Activated effector memory CD4-positive, alpha-beta T cell treated with anti-CD3 and anti-CD28 coated beads, Interleukin-2, amount 50 U/mL, for 16 hours (primary cell): ENCODE results near the gene RALGAPA2.
"Not testable (repeated sequence)": the region's sequence is repeated elsewhere in the genome, so short reads cannot be mapped to it uniquely, and the experiment has no call there.

Experiments used
- DNase-seq: peaks from one replicate; pipeline ENCODE4 v3.0.0-alpha.2; 2020

RALGAPA2 gene

DNA sequence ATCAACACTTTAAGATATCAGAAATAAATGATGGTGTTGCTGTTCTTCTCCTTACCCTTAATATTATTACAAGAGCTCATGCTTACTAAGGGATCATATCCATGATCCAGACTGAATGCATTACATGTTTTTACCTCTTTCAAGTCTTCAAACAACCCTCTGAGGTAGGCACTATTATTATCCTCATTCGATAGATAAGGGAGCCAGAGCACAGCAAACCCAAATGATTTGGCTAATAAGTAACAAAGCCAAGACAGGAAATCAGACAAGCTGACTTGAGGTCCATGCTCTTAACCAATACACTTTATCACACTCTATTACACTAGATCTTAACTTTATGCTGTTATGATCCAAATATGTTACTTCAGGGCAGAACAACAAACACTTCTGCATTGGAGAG lies 145.9 kb downstream of the RALGAPA2 start:
- no peak for DNase-seq

DNA sequence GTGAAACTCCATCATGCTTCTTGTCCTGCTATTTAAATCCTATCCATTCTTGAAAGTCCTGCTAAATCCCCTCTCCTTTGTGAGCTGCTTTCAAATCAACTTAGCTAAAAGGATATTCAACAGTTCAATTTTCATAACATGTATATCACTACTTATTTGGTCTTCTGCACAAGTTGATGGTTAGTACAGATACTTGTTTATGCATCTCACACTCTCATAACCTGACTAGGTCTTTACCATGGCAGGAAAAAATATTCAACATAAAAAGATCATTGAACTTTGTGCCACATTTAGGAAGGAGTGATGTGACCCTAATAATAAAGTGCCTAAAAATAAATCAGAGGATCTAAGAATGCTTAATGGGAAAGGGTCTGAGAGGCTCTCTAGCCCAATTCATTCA lies 148.2 kb downstream of the RALGAPA2 start:
- DNase-seq, result no peak

DNA sequence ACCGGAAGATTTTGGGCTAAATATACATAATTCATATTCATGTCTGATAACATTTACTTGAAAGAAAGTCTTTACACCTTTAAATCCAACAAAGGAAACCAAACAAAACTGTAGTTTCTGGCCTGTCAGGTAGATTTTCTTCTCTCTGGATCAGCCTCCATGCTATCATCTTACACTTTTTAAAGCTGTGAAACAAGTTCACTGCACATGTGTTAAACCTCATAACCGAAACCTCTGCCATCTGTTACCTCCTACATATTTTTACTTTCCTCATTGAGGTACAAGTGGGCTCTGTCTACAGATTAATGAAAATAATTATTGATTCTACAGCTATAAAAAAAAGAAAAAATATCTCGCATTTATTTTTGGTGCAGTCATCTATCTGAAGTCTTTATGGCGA lies 149.9 kb downstream of the RALGAPA2 start:
- no peak for DNase-seq

DNA sequence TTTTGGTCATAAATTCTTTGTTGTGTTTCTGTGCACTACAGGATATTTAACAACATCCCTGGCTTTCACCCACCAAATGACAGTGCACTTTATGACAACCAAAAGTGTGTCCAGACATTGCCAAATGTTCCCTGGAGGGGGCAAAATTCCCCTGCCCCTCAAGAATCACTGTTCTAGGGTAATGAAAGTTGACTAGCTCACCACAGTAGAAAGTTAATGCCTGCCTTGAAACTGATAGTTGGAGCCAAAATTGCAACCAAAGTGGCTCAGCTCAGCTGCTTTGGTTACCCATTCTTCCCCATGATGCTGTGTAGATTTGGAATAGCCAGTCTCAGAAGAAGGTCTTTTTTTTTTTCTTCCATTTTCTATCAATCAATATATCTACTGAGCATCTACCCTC lies 150.6 kb downstream of the RALGAPA2 start:
- no peak for DNase-seq

DNA sequence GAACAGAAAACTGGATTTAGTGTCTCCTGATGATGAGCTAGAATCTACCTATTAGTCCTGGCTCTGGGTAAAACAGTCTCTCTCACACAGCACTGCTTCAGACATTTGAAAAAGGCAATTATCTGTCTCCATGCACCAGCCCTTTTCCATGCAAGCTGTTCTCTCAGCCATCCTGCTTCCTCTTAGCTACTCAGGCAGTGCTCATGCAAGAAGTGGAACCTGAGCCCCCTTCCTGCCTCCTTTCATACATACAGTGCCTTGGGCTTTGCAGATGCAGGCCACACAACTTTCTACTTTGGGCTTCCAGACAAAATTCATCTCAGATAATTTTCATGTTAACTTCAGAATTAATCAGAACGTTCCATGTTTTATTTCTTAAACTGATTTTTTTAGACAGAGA lies 151.3 kb downstream of the RALGAPA2 start:
- no peak for DNase-seq

DNA sequence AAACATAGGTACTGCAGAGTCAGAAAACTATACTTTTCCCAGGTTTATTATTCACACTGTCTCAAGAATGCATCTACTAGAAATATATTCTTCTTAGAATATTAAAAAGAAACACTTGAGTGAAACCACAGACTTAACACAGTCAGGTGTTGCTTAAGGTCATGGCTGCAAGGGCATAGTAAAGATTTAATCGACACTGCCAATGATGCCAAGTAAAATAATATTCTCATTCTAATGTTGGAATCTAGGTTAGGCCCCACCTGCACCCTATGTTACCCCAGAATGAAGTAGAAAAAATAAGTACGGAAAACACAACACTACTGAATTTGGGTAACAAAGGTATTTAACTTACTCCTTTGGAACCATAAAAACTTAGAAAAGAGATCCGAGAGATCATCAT lies 155.0 kb downstream of the RALGAPA2 start:
- no peak for DNase-seq

DNA sequence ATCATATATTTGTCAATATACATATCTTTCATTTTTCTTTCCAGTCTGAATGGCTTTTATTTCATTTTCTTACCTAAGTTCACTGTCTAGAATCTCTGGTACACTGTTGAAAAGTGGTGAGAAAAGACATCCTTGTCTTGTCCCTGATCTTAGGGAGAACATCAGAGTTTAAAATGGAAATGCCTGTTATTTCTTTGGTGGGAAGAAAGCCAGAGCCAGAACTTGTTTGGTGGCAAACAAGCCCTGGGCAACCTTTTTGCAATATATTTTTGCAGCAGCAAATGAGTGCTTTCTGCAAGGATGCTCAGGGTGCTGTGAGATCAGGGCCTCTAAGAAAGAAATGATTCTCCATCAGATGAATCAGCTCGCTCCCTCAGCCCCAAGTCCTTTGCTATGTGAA lies 156.6 kb downstream of the RALGAPA2 start:
- no peak for DNase-seq

DNA sequence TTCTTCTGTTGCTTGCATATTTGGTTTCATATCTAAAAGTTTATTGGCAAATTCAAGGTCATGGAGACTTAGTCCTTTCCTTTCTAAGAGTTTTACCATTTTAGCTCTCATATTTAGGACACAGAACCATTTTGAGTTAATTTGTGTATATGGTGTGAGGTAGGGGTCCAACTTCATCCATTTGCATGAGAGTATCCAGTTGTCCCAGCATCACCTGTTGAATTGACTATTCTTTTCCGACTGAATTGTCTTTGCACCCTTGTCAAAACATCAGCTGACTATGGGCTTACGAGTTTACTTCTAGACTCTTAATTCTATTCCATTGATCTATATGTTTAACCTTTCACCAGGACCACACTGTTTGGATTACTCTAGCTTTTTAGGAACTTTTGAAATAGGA lies 157.5 kb downstream of the RALGAPA2 start:
- no peak for DNase-seq

DNA sequence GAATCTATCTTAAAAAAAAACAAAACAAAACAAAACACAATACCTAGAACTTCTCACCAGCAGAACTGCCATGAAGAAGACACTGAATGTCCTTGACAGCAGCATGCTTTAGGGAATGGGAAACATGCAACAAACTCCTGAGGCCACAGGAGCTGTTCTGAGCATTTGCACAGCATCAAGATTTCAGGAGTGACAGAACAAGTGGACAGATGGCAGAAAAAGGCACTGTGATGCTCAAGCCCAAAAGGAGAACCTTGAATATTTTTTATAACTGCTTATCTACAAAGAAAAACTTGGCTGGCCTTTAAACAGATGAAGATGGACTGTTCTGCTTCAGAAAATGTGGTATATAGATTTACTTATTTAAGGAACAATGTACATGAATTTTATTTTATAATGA lies 158.9 kb downstream of the RALGAPA2 start:
- no peak for DNase-seq

DNA sequence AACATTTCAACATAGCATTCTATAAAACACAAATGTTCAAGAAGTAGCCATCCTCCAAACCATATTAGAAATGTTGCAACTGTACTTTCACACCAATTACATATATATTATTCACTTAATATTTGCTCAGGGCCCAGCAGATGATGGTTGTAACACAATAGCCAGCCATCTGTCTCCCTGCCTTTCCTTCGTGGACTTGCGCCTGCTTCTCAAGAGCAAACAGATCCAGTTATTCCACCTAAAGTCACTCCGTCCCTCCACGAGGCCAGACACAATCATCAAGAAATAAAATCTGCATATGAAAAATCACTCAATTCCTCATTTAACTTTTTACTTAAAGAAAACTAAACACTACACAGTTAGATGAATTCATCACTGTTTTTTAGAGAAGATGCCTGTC lies 160.4 kb downstream of the RALGAPA2 start:
- DNase-seq, result no peak

DNA sequence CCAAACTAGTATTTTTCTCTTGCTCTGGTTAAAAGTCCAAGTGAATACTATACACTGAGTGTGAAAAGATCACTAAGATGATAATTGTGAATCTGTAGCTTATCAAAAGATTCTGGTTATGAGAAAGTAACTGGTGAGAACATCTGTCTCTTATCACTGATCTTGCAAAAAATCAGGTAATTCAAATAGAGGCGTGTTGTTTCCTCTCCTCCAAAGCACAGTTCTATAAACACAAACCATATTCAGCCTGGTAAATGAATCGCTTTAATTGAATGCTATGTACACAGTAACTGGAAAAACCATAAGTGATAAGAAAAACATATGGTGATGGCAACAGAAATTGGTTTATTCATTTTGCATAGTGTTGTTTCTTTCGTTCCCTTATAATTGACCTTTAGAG lies 161.0 kb downstream of the RALGAPA2 start:
- DNase-seq, result no peak

DNA sequence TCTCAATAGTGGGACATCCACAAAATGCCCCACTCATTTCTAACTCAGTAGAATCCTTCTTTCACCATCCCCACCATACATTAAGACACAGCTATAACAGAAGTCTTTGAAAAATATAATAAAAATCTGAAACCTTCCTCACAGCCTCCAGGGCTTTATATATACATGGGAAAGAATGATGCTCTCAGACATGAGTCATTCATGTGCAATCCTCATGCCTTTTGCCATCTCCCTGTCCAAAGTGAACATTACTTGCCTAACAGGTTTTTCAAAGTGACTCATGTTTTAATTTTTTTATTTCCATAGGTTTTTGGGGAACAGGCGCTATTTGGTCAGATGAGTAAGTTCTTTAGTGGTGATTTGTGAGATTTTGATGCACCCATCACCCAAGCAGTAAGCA lies 162.7 kb downstream of the RALGAPA2 start:
- DNase-seq, result no peak

DNA sequence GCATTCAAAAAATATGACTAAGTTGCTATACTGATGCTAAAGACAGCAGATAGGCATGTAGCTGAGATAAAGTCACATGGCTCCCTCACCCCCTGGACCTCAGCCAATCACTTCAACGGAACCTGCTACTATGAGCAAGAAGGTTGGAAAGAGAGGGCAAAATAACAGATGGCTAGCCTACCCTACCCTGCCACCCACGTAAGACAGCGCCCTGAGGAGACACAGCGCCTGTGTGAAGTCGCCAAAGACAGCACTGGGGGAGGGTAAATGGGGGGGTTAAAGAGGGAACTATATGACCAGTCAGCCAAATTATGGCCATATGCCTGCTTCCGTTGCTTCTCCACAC lies 163.2 kb downstream of the RALGAPA2 start:
- no peak for DNase-seq

DNA sequence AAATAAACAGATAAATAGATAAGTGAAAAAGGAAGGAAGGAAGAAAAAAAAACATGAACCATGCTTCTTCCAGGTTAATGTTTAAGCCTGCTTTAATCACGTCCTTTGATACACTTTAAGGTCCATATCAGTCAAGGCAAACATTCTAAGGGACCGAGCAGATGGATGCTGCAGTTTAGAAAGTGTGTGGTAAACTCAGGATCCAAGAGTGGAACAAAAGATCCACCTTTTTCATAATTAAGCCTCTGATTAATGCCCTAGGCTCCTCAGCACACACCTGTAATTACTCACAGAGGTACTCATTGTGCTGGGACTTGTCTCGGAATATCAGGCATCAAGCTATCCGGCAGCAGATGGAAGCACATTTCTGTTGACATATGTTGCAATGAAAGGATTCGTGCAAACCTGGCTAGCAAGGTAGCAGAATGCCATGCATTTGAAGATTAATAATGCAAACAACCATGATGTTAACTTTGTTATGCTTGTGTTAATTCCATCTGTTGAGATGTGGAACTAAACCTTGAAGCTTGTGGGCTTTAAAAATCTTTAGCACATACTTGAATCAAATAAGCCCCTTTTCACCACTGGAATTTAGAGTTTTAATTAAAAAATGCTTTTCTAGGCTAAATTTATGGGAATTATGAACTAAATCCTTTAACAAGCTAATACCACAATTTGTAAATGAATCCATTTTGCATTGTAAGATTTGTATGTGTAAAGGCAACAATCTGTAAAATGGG lies 163.7 kb downstream of the RALGAPA2 start:
- DNase-seq, result no peak

DNA sequence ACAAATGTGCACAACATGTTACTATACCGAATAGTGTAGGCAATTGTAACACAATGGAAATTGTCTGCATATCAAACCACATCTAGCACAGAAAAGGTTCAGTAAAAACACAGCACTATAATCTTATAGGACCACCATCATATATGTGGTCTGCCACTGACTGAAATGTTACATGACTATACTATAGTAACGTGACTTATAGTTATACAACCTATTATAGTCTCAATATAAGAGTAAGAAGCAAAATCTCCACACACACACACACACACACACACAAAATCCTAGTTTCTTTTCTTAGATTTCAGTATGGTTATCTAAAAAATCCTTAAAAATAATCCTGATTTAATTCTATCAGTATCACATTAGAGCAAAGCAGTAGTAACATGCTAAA lies 164.6 kb downstream of the RALGAPA2 start:
- no peak for DNase-seq

DNA sequence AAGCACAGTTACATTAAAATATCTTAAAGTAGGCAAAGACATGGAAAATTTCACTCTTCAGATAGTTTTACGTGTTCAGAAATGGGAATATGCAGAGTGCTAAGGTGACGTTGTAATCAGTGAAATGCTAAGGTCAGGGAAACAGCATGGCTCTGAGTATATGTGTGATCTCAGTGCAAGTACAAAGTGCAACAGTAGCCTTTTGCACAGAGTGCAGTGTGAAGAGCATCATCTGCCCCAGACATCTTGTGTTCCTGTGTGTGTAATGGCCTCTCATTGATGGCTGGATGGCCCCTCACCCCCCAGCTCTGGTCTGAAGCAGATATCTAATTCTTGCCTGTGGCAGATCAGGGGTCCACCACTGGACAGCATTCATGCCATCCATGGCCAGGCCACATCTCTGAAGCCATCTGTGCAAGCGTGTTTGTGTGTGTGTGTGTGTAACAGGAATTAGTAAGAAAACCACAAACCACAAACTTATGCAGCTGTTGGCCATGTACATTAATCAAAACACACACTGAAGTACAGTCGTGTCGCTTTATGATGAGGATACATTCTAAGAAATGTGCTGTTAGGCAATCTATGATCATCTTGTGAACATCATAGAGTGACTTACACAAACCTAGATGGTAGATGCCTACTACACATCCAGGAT lies 165.1 kb downstream of the RALGAPA2 start:
- DNase-seq, result no peak

DNA sequence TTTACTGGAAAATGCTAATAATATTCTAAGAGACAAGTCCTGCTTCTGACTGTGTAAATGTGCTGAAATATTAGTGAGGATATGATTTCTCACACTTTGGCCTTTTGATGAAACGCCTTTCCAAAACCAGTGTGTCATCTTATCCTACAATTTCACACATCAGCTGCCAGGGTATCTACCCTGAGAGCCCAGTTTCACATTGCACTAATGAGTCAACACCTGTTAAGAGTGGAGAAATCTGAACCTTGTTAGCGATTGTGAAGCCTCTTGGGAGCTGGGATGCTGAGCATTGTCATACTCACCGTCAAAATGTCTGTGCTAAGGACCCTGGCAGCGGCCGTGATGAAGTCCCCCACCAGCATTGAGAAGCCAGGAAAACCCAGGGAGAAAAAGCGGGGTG lies 166.0 kb downstream of the RALGAPA2 start:
- no peak for DNase-seq

DNA sequence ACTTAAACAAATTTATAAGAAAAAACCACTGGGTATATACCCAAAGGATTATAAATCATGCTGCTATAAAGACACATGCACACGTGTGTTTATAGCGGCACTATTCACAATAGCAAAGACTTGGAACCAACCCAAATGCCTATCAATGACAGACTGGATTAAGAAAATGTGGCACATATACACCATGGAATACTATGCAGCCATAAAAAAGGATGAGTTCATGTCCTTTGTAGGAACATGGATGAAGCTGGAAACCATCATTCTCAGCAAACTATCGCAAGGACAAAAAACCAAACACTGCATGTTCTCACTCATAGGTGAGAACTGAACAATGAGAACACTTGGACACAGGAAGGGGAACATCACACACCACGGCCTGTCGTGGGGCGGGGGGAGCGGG lies 169.1 kb downstream of the RALGAPA2 start:
- not testable (repeated sequence) for DNase-seq

DNA sequence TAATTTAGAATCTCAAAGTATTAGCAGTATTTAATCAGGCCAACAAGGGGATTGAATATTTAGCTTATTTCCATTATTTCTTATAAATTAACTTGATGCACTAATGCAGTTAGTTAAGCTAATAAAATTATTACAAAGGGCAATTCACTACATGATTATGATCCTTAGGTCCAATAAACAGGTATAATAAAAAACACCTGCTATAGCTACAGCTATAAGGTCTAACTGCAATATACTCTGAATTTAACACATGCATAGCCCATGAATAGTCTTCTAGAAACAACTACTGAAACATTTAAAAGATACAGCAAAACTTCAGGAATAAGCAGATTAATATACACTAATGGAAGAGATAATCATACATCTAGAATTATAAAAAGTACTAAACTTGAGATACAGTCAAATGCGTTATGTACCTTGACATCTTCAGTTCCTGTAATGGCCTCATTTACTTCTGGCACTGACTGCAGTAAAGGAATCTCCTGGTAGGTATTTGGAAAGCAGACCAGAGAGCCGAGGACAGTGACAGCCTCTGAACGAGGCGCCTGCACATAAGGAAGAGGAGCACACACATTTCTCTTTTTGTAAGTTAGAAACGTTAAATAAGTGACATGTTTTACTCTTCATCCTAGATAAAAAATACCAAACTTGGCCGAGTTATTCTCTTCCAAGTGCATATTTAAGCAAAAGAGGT lies 176.1 kb downstream of the RALGAPA2 start:
- DNase-seq, result no peak

DNA sequence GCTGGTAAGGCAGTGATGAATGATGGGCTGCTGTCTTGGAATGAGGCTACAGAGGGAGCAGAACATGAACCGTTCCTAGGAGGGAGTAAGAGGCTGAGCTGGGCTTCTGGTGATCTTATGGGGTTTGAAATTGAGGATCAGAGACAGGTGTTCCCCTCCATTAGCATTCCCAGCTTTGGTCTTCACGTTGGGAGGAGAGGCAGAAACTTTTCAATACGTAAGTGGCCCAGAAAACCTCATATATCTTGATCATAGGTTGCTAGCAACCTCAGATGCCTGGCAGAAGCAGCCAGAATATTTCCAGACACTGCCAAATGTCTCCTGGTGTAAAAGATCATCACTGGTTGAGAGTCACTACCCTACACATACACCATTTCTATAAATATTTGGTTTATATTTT lies 177.4 kb downstream of the RALGAPA2 start:
- DNase-seq, result no peak

DNA sequence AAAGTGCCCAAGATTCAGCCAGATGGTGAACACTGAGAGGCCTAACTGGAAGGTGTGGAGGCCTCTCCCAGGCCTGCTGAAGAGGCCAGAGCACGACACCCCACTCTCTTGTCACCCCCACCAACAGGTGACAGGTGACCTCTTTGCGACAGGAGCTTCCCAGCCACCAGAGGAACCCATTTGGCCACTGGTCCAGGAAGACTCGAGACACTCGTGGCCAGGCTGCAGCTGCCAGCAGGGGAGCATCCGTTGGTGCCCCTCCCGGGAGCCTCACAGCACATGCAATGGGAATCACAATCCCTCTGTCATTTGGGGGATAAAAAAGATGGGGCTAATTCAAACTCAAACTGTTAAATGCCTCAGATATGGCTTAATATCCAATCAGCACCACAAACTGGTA lies 181.2 kb downstream of the RALGAPA2 start:
- no peak for DNase-seq

DNA sequence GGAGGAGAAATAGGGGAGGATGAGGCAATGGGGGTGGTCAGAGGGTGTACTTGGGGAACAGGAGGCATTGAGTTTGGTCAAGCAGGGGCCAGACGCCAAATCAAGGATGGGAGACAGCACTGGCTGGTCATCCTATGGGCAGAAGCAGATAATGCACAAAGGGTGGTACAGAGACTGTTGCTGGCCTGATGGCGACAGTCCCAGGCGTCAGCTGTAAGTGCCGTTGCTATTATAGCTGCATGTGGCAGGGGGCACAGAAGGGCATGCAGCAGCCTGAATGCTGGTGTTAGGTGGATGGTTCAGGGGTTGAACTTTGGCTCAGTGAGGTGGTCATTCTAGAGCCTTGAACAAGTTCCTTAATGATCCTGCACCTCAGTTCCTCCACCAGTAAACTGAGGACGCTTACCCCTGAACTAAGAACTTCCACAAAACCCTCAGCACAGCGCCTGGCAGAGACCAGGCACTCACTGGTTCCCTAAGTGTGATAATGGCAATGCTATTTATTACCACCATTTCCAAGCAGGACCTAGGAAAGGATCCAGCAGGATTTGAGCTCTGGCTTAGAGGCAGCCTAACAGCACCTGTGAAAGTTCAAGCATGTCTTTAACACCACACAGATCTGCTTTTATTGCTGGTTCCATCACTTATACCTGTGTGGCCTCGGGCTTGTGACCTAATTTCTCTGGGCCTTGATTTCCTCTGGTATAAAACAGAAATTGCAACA lies 181.9 kb downstream of the RALGAPA2 start:
- no peak for DNase-seq

DNA sequence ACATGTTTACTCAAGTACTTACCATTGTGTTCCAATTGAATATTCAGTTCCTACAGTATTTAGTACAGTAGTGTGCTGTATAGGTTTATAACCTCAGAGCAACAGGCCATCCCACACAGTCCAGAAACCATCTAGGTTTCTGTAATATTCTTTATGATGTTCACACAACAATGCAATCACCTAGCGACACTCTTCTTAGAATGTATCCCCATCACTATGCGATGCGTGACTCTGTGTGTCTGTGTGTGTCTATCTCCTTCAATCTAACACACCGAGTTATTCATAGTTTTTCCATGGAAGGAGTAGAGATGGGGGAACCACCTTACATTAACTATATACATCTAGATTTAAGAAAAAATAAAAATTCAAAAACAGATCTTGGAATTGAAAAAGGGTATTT lies 182.8 kb downstream of the RALGAPA2 start:
- DNase-seq, result no peak

DNA sequence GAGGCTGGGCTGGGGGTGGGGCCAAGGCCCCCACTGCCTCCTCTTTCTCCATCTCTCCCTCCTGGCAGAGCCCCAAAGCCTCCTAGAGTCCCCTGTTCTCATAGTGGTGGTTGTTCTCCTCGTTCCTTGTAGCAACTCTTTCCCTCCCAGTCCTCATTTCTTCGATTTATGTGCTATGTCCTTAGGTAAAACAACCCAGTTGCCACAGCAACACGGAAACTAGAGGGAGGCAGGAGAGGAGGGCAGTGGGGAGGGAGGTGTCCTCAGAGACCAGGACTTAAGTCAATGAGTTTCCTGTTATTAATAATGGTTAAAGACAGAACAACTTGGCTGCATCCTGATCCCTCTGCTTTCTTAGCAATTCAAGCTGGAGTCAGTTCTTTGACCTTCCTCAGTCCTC lies 183.6 kb downstream of the RALGAPA2 start:
- DNase-seq, result no peak
